Esophagus squamous epithelium (tissue), 4 donors: ENCODE measurements around the gene GRK5.

ENCODE experiments used
- POLR2A ChIP-seq, 4 donors: fragments of 450-650 bp; IDR thresholded peaks; one replicate each; pipeline ENCODE4 v1.6.1; 2017; ENCODE audit warnings: antibody characterized with exemption in 4 of 4, mild to moderate bottlenecking in 4 of 4, moderate library complexity in 3 of 4
- TF ChIP-seq, protein P1 (sequence below), 6 experiments: fragments of 450-650 bp in 4 of 6; fragments of 200-600 bp in 2 of 6; sonication (generic) in 2 of 6; IDR thresholded peaks; one replicate each; pipeline ENCODE4 v1.5.1; 2016 to 2019; ENCODE audit warnings: antibody characterized with exemption in 6 of 6, mild to moderate bottlenecking in 4 of 6, moderate library complexity in 4 of 6

DNA sequence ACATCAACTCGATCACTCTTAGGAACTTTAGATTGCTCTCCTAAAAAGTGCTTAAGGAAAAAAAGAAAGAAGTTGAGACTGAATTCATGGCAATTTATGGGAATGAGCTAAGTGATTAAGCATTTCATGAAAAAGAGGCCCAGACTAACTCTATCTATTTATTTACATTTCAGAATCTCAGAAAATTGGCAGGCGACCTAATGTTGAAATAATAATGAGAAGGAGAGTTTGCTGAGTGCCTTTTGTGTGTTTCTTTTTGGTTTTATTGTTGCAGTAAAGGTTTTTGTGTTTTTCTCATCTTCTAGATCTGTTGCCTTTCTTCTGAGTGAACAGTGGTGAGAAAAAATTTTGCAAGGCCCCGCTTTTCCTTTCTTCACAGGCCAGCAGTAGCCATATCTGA, 3.8 kb downstream of the GRK5 start:
- TF ChIP-seq, protein P1, sequence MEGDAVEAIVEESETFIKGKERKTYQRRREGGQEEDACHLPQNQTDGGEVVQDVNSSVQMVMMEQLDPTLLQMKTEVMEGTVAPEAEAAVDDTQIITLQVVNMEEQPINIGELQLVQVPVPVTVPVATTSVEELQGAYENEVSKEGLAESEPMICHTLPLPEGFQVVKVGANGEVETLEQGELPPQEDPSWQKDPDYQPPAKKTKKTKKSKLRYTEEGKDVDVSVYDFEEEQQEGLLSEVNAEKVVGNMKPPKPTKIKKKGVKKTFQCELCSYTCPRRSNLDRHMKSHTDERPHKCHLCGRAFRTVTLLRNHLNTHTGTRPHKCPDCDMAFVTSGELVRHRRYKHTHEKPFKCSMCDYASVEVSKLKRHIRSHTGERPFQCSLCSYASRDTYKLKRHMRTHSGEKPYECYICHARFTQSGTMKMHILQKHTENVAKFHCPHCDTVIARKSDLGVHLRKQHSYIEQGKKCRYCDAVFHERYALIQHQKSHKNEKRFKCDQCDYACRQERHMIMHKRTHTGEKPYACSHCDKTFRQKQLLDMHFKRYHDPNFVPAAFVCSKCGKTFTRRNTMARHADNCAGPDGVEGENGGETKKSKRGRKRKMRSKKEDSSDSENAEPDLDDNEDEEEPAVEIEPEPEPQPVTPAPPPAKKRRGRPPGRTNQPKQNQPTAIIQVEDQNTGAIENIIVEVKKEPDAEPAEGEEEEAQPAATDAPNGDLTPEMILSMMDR (IDR thresholded peaks at IDR 0.05), result no peak
- TF ChIP-seq POLR2A (IDR thresholded peaks at IDR 0.05), result no peak
